GM19328 (cell line): ENCODE data around the gene ZNF670.
"Not testable (repeated sequence)": the region's sequence is repeated elsewhere in the genome, so short reads cannot be mapped to it uniquely, and the experiment has no call there.

Source experiments
- ATAC-seq: cut with Tn5 transposase; IDR thresholded peaks from one replicate; pipeline ENCODE4 v1.9.1; 2021; ENCODE audit warnings: mild to moderate bottlenecking, moderate library complexity; ENCODE audit not compliant: unreplicated experiment

Gene ZNF670

GRCh38 chr1:247047702-247048101 is 30.9 kb downstream of the ZNF670 start:
- no peak for ATAC-seq

DNA sequence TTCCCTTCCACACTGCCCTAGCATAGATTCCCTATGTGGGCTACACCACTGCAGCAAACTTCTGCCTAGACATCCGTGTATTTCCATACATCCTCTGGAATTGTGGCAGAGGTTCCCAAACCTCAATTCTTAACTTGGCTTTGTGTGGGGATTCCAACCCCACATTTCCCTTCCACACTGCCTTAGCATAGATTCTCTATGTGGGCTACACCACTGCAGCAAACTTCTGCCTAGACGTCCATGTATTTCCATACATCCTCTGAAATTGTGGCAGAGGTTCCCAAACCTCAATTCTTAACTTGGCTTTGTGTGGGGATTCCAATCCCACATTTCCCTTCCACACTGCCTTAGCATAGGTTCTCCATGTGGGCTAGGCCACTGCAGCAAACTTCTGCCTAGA is 31.4 kb downstream of the ZNF670 start:
- no peak for ATAC-seq

GRCh38 chr1:247043406-247043805 is 35.2 kb downstream of the ZNF670 start:
- ATAC-seq: no peak

- no peak for ATAC-seq
Observed at GRCh38 chr1:247037511-247038320, 40.9 kb downstream of the ZNF670 start.

GRCh38 chr1:247032306-247032705 is 46.3 kb downstream of the ZNF670 start:
- not testable (repeated sequence) for ATAC-seq
